ENCODE measurements around the gene RAB10. TPM values are rescaled to one million over a fixed set of nuclear protein-coding genes. Genes with fewer than 3 reads are reported as not detected.

RAB10 gene
- total and polyA plus RNA-seq, 4 donors, result 26.6 to 52.2 (median 41.6) TPM

- H3K9me3 ChIP-seq (ENCODE audit: control insufficient read depth in 4 of 4, low read length in 3 of 4), result no peaks in the 10 kb centered on the region
- no peaks in the 10 kb centered on the region for H3K27me3 ChIP-seq (ENCODE audit: control insufficient read depth in 4 of 4, insufficient read depth in 4 of 4, low read length in 3 of 4)
- H3K4me3 ChIP-seq (ENCODE audit: low read depth in 1 of 3, low read length in 3 of 3), result no peak overlapping the region
- no peak overlapping the region for H3K27ac ChIP-seq (ENCODE audit: low read depth in 1 of 2, low read length in 2 of 2)
- no peaks in the 10 kb centered on the region for H3K36me3 ChIP-seq (ENCODE audit: control insufficient read depth in 4 of 4, insufficient read depth in 3 of 4, low read depth in 1 of 4, low read length in 3 of 4)
- DNase-seq (ENCODE audit: low spot score), result peak; percentile 55
- TF ChIP-seq RAD21 (IDR thresholded peaks at IDR 0.05) (no peak), JUND (IDR thresholded peaks at IDR 0.05) (no peak), ATF3 (IDR thresholded peaks at IDR 0.05) (no peak), GABPA (IDR thresholded peaks at IDR 0.05 in 1 of 2, conservative IDR thresholded peaks at IDR 0.05 in 1 of 2) (no peak), HNF4A (conservative IDR thresholded peaks at IDR 0.05) (no peak), YY1 (IDR thresholded peaks at IDR 0.05) (no peak), NR2F2 (IDR thresholded peaks at IDR 0.05) (no peak), MAX (IDR thresholded peaks at IDR 0.05) (no peak)
- WGBS, result 44% methylated on average over 4 of the region's 4 CpGs
- H3K4me1 ChIP-seq (ENCODE audit: control insufficient read depth in 4 of 4, insufficient read depth in 4 of 4, low read length in 3 of 4), result peaks cover 1 to 10% (median 9%) of the 10 kb centered on the region in 4 donors
- no peak overlapping the region for H3K9ac ChIP-seq (ENCODE audit: low read depth in 1 of 2, low read length in 2 of 2)
Observed at GRCh38 chr2:26068602-26069298, 34.9 kb downstream of the RAB10 start.

GRCh38 chr2:26070730-26071129, 36.8 kb downstream of the RAB10 start:
- Histone ChIP-seq H3K36me3 (ENCODE audit: control insufficient read depth in 4 of 4, insufficient read depth in 3 of 4, low read depth in 1 of 4, low read length in 3 of 4) (no peaks in the 10 kb centered on the region), H3K4me1 (ENCODE audit: control insufficient read depth in 4 of 4, insufficient read depth in 4 of 4, low read length in 3 of 4) (peaks cover 2 to 14% (median 13%) of the 10 kb centered on the region in 4 donors), H3K9me3 (ENCODE audit: control insufficient read depth in 4 of 4, low read length in 3 of 4) (no peaks in the 10 kb centered on the region), H3K4me3 (ENCODE audit: low read depth in 1 of 3, low read length in 3 of 3) (no peak overlapping the region), H3K27me3 (ENCODE audit: control insufficient read depth in 4 of 4, insufficient read depth in 4 of 4, low read length in 3 of 4) (no peaks in the 10 kb centered on the region), H3K9ac (ENCODE audit: low read depth in 1 of 2, low read length in 2 of 2) (no peak overlapping the region), H3K27ac (ENCODE audit: low read depth in 1 of 2, low read length in 2 of 2) (no peak overlapping the region)
- no peak for DNase-seq (ENCODE audit: low spot score)
- TF ChIP-seq GABPA (IDR thresholded peaks at IDR 0.05 in 1 of 2, conservative IDR thresholded peaks at IDR 0.05 in 1 of 2), result no peak
- no peak for TF ChIP-seq FOXA2 (IDR thresholded peaks at IDR 0.05)
- TF ChIP-seq SP1 (IDR thresholded peaks at IDR 0.05), result no peak
- no peak for TF ChIP-seq HNF4A (conservative IDR thresholded peaks at IDR 0.05)
- TF ChIP-seq JUND (IDR thresholded peaks at IDR 0.05), result no peak
- no peak for TF ChIP-seq EGR1 (IDR thresholded peaks at IDR 0.05; ENCODE audit: low read depth in 2 of 2)
- no peak for TF ChIP-seq MAX (IDR thresholded peaks at IDR 0.05)
- TF ChIP-seq RXRA (IDR thresholded peaks at IDR 0.05), result no peak
- no peak for TF ChIP-seq CTCF (IDR thresholded peaks at IDR 0.05; ENCODE audit: low read depth, low read length, missing input control)
- no peak for TF ChIP-seq NR2F2 (IDR thresholded peaks at IDR 0.05)
- no peak for TF ChIP-seq TAF1 (conservative IDR thresholded peaks at IDR 0.05)
- no peak for TF ChIP-seq ATF3 (IDR thresholded peaks at IDR 0.05)
- no peak for TF ChIP-seq ZBTB33 (IDR thresholded peaks at IDR 0.05)
- no peak for TF ChIP-seq REST (IDR thresholded peaks at IDR 0.05)
- TF ChIP-seq FOXA1 (IDR thresholded peaks at IDR 0.05), result no peak
- no peak for TF ChIP-seq HNF4G (IDR thresholded peaks at IDR 0.05)
- no peak for TF ChIP-seq RAD21 (IDR thresholded peaks at IDR 0.05)
- no peak for TF ChIP-seq YY1 (IDR thresholded peaks at IDR 0.05)

Measured in liver (tissue), 9 donors.